Astrocyte of the spinal cord (primary cell): ENCODE results near the gene CRYAB.

Experiments used
- DNase-seq: peaks from one replicate; pipeline ENCODE4 v3.0.0; 2011; ENCODE audit warnings: low read depth, low spot score
- H3K4me3 ChIP-seq: 2 replicates; pipeline ENCODE4 v1.5.1; 2011; ENCODE audit warnings: low read depth, mild to moderate bottlenecking, low read length, moderate library complexity
- CTCF ChIP-seq: IDR thresholded peaks from 2 replicates; pipeline ENCODE4 v1.5.1; 2012; ENCODE audit warnings: low read depth, mild to moderate bottlenecking, low read length, inconsistent platforms
- in situ Hi-C: cut with HindIII; loops from 2 replicates; pipeline ENCODE4 v1.10.0; 2017; ENCODE audit warnings: low sequenced_read_pairs

Gene CRYAB

GRCh38 chr11:111910676-111911562 lies 651 bp downstream of the CRYAB start:
- H3K4me3 ChIP-seq, result no peak overlapping the region
- DNase-seq, result no peak
- no peak for TF ChIP-seq CTCF
- in situ Hi-C loops, result no loop called here

- no peak for DNase-seq
- in situ Hi-C loops, result no loop called here
- H3K4me3 ChIP-seq, result no peak overlapping the region
- TF ChIP-seq CTCF, result no peak
Measured at GRCh38 chr11:111909378-111909777, 2.2 kb downstream of the CRYAB start.

- no peak for TF ChIP-seq CTCF
- in situ Hi-C loops, result no loop called here
- no peak overlapping the region for H3K4me3 ChIP-seq
Measured at GRCh38 chr11:111908639-111909305, 2.8 kb downstream of the CRYAB start.

GRCh38 chr11:111906680-111907079 lies 4.9 kb downstream of the CRYAB start:
- DNase-seq, result no peak
- in situ Hi-C loops, result no loop called here
- no peak overlapping the region for H3K4me3 ChIP-seq
- TF ChIP-seq CTCF, result no peak

More at GRCh38 chr11:111908639-111909305, 2.8 kb downstream of the CRYAB start:
- DNase-seq, result no peak

- no peak for TF ChIP-seq CTCF
- no peak for DNase-seq
- in situ Hi-C loops, result no loop called here
Measured at GRCh38 chr11:111905411-111905810, 6.2 kb downstream of the CRYAB start.

GRCh38 chr11:111886844-111887243 lies 24.7 kb downstream of the CRYAB start:
- H3K4me3 ChIP-seq, result no peak overlapping the region
- DNase-seq, result no peak
- no peak for TF ChIP-seq CTCF
- in situ Hi-C loops, result no loop called here

More at GRCh38 chr11:111905411-111905810, 6.2 kb downstream of the CRYAB start:
- no peak overlapping the region for H3K4me3 ChIP-seq
